Erythroblast (primary cell): ENCODE measurements around the gene LENG8.

Experiments
- GATA1 ChIP-seq: IDR thresholded peaks from 2 replicates; pipeline ENCODE4 v1.6.1; 2011; ENCODE audit warnings: low read depth, mild to moderate bottlenecking, control low read depth, low read length, moderate library complexity
- POLR2A ChIP-seq: IDR thresholded peaks from 2 replicates; pipeline ENCODE4 v1.6.1; 2011; ENCODE audit warnings: mild to moderate bottlenecking, low read length

GRCh38 chr19:54465426-54466109 lies 16.6 kb downstream of the LENG8 start:
- no peak for TF ChIP-seq POLR2A
- no peak for TF ChIP-seq GATA1
